Fibroblast of lung (primary cell): ENCODE data around the gene VAC14. TPM values are rescaled to one million over a fixed set of nuclear protein-coding genes. Genes with fewer than 3 reads are reported as not detected.

Experiments used
- DNase-seq, 2 donors: peaks; one replicate each; pipeline versions ENCODE4 v3.0.0 to v3.0.0-alpha.2; 2010; ENCODE audit warnings: low read depth in 2 of 2
- H2AFZ ChIP-seq: 2 replicates; pipeline ENCODE4 v1.5.1; 2012; ENCODE audit warnings: low read length, control low read depth, inconsistent platforms
- H3K27ac ChIP-seq: 2 replicates; pipeline ENCODE4 v1.5.1; 2011; ENCODE audit warnings: low read length, control low read depth; ENCODE audit not compliant: insufficient read depth
- H3K27me3 ChIP-seq: 2 replicates; pipeline ENCODE4 v1.5.1; 2011; ENCODE audit warnings: mild to moderate bottlenecking, low read length; ENCODE audit not compliant: control insufficient read depth, insufficient read depth
- H3K36me3 ChIP-seq: 2 replicates; pipeline ENCODE4 v1.5.1; 2011; ENCODE audit warnings: low read length; ENCODE audit not compliant: control insufficient read depth, insufficient read depth
- H3K4me1 ChIP-seq: 2 replicates; pipeline ENCODE4 v1.5.1; 2011; ENCODE audit warnings: low read length; ENCODE audit not compliant: control insufficient read depth, insufficient read depth; ENCODE audit errors: extremely low read depth
- H3K4me2 ChIP-seq: 2 replicates; pipeline ENCODE4 v1.5.1; 2011; ENCODE audit warnings: low read length, control low read depth; ENCODE audit not compliant: insufficient read depth; ENCODE audit errors: extremely low read depth
- H3K4me3 ChIP-seq, 4 experiments: fragments of 200-600 bp in 1 of 4; sonication (generic) in 1 of 4; replicated peaks in 1 of 4; 2 replicates each; pipeline ENCODE4 v1.5.1; 2011 to 2016; ENCODE audit warnings: low read length in 4 of 4, low read depth in 3 of 4, mild to moderate bottlenecking in 3 of 4, control low read depth in 2 of 4, inconsistent platforms in 1 of 4, mixed read lengths in 1 of 4; ENCODE audit not compliant: insufficient read depth in 1 of 4; ENCODE audit errors: control extremely low read depth in 1 of 4
- H3K79me2 ChIP-seq: 2 replicates; pipeline ENCODE4 v1.5.1; 2012; ENCODE audit warnings: mild to moderate bottlenecking, low read length, inconsistent platforms; ENCODE audit not compliant: control insufficient read depth, insufficient read depth
- H3K9ac ChIP-seq: 2 replicates; pipeline ENCODE4 v1.5.1; 2011; ENCODE audit warnings: mild to moderate bottlenecking, low read length, control low read depth; ENCODE audit not compliant: insufficient read depth
- H3K9me3 ChIP-seq: 2 replicates; pipeline ENCODE4 v1.5.1; 2012; ENCODE audit warnings: low read depth, low read length; ENCODE audit not compliant: control insufficient read depth, insufficient read depth
- H4K20me1 ChIP-seq: 2 replicates; pipeline ENCODE4 v1.5.1; 2011; ENCODE audit warnings: low read length; ENCODE audit not compliant: control insufficient read depth, insufficient read depth; ENCODE audit errors: extremely low read depth
- CTCF ChIP-seq, 2 donors: IDR thresholded peaks in 1 of 2; conservative IDR thresholded peaks in 1 of 2; 1 replicate in 1 of 2; 2 replicates in 1 of 2; pipeline ENCODE4 v1.5.1; 2011 to 2012; ENCODE audit warnings: low read length in 2 of 2, control low read depth in 1 of 2, inconsistent platforms in 1 of 2, low read depth in 1 of 2, mild to moderate bottlenecking in 1 of 2
- EZH2 ChIP-seq: IDR thresholded peaks from 2 replicates; pipeline ENCODE4 v1.5.1; 2012; ENCODE audit warnings: low read length, control low read depth, mild to moderate bottlenecking; ENCODE audit errors: missing control alignments
- polyA plus RNA-seq, 2 donors: library from polyadenylated mRNA; depleted of rRNA in 1 of 2; stranded (reverse) in 1 of 2; unstranded in 1 of 2; fragments of >200 nt; gene quantifications; 2 replicates each; pipeline ENCODE4 v1.2.1, GENCODE V29; 2011 to 2012; ENCODE audit warnings: missing spikeins in 1 of 2
- total RNA-seq: library from RNA; depleted of rRNA; stranded (reverse); fragments of >200 nt; gene quantifications from 2 replicates; pipeline ENCODE4 v1.2.1, GENCODE V29; 2014

VAC14 gene
- total and polyA plus RNA-seq, 2 donors (not counting 1 experiment from before 2014, with no cell fraction given), result 25.0 to 29.2 TPM

- no peaks in the 10 kb centered on the region for H3K4me1 ChIP-seq
- no peaks in the 10 kb centered on the region for H3K36me3 ChIP-seq
- H4K20me1 ChIP-seq, result no peaks in the 10 kb centered on the region
- H2AFZ ChIP-seq, result no peak overlapping the region
- H3K79me2 ChIP-seq, result peaks cover 47% of the 10 kb centered on the region
- H3K27me3 ChIP-seq, result no peaks in the 10 kb centered on the region
- no peak for TF ChIP-seq CTCF (conservative IDR thresholded peaks at IDR 0.05 in 1 of 2, IDR thresholded peaks at IDR 0.05 in 1 of 2; ENCODE audit: low read depth in 1 of 2, low read length in 2 of 2)
- no peak for TF ChIP-seq EZH2
- no peak overlapping the region for H3K4me2 ChIP-seq
- no peak for DNase-seq
- no peak overlapping the region for H3K27ac ChIP-seq
- no peak overlapping the region for H3K9ac ChIP-seq
- no peaks in the 10 kb centered on the region for H3K9me3 ChIP-seq
- H3K4me3 ChIP-seq, result no peak overlapping the region
Observed at GRCh38 chr16:70793851-70794502, 7.0 kb downstream of the VAC14 start.

- Histone ChIP-seq H3K4me1 (no peaks in the 10 kb centered on the region), H3K27ac (no peak overlapping the region), H2AFZ (no peak overlapping the region), H3K4me3 (no peak overlapping the region), H3K27me3 (no peaks in the 10 kb centered on the region), H3K9ac (no peak overlapping the region), H3K9me3 (no peaks in the 10 kb centered on the region), H3K36me3 (peaks cover under 1% of the 10 kb centered on the region), H3K4me2 (no peak overlapping the region), H4K20me1 (no peaks in the 10 kb centered on the region), H3K79me2 (peaks cover 28% of the 10 kb centered on the region)
- no peak for DNase-seq
- no peak for TF ChIP-seq EZH2
- TF ChIP-seq CTCF (conservative IDR thresholded peaks at IDR 0.05 in 1 of 2, IDR thresholded peaks at IDR 0.05 in 1 of 2; ENCODE audit: low read depth in 1 of 2, low read length in 2 of 2), result no peak
Observed at GRCh38 chr16:70790815-70791214, 10.1 kb downstream of the VAC14 start.

- Histone ChIP-seq H3K9me3 (no peaks in the 10 kb centered on the region), H4K20me1 (no peaks in the 10 kb centered on the region), H3K27me3 (no peaks in the 10 kb centered on the region), H3K79me2 (peaks cover 24% of the 10 kb centered on the region), H3K27ac (no peak overlapping the region), H3K4me1 (no peaks in the 10 kb centered on the region), H3K36me3 (peaks cover 4% of the 10 kb centered on the region), H3K4me3 (no peak overlapping the region), H2AFZ (no peak overlapping the region), H3K4me2 (no peak overlapping the region), H3K9ac (no peak overlapping the region)
- no peak for DNase-seq
- no peak for TF ChIP-seq EZH2
- TF ChIP-seq CTCF (conservative IDR thresholded peaks at IDR 0.05 in 1 of 2, IDR thresholded peaks at IDR 0.05 in 1 of 2; ENCODE audit: low read depth in 1 of 2, low read length in 2 of 2), result no peak
Observed at GRCh38 chr16:70789595-70790447, 11.1 kb downstream of the VAC14 start.
